HG02884 (cell line): ENCODE measurements around the gene CASP3.
"Not testable (repeated sequence)": the region's sequence is repeated elsewhere in the genome, so short reads cannot be mapped to it uniquely, and the experiment has no call there.

Source experiments
- ATAC-seq: cut with Tn5 transposase; IDR thresholded peaks from one replicate; pipeline ENCODE4 v1.9.1; 2021; ENCODE audit warnings: mild to moderate bottlenecking, moderate library complexity; ENCODE audit not compliant: unreplicated experiment

The CASP3 gene

GRCh38 chr4:184598753-184599491 lies 50.3 kb downstream of the CASP3 start:
- no peak for ATAC-seq

- ATAC-seq = no peak
These were observed 52.5 kb downstream of the CASP3 start for GRCh38 chr4:184596617-184597185.

GRCh38 chr4:184596044-184596616 lies 53.1 kb downstream of the CASP3 start:
- no peak for ATAC-seq

- ATAC-seq = no peak
These were observed 53.8 kb downstream of the CASP3 start for GRCh38 chr4:184595430-184595829.

GRCh38 chr4:184593461-184593860 lies 55.8 kb downstream of the CASP3 start:
- ATAC-seq = no peak

- not testable (repeated sequence) for ATAC-seq
These were observed 57.4 kb downstream of the CASP3 start for GRCh38 chr4:184591747-184592270.

GRCh38 chr4:184591070-184591677 lies 58.1 kb downstream of the CASP3 start:
- ATAC-seq = no peak

GRCh38 chr4:184590196-184590595 lies 59.1 kb downstream of the CASP3 start:
- no peak for ATAC-seq

- ATAC-seq = no peak
These were observed 60.4 kb downstream of the CASP3 start for GRCh38 chr4:184588893-184589292.

GRCh38 chr4:184587701-184588100 lies 61.5 kb downstream of the CASP3 start:
- ATAC-seq = no peak

GRCh38 chr4:184587221-184587620 lies 62.0 kb downstream of the CASP3 start:
- no peak for ATAC-seq

- ATAC-seq = peak; percentile 62
These were observed 65.3 kb downstream of the CASP3 start for GRCh38 chr4:184583738-184584502.
